K562 (cell line): Measurements from ENCODE around the gene PRR36. TPM values are rescaled to one million over a fixed set of nuclear protein-coding genes. Genes with fewer than 3 reads are reported as not detected.

Experiments used
- CREB1 ChIP-seq, 2 experiments: sonication (generic) in 1 of 2; formaldehyde crosslinking in 1 of 2; IDR thresholded peaks; 2 replicates each; pipeline versions ENCODE4 v1.6.1 to v1.8.0; 2012 to 2022; ENCODE audit warnings: inconsistent platforms in 1 of 2, mild to moderate bottlenecking in 1 of 2, missing genetic modification reagents in 1 of 2, moderate library complexity in 1 of 2
- E2F1 ChIP-seq: sonication (generic); formaldehyde crosslinking; IDR thresholded peaks from 2 replicates; pipeline ENCODE4 v1.8.1; 2023; ENCODE audit warnings: mild to moderate bottlenecking, missing genetic modification reagents, moderate library complexity
- FOXA3 ChIP-seq, 2 experiments: fragments of 450-650 bp in 1 of 2; sonication (generic) in 1 of 2; formaldehyde crosslinking; IDR thresholded peaks in 1 of 2; conservative IDR thresholded peaks in 1 of 2; 2 replicates each; pipeline versions ENCODE4 v1.4.0 to v1.8.0; 2020 to 2022; ENCODE audit warnings: mild to moderate bottlenecking in 2 of 2, missing genetic modification reagents in 1 of 2
- HBP1 ChIP-seq: fragments of 450-650 bp; formaldehyde crosslinking; IDR thresholded peaks from 2 replicates; pipeline ENCODE4 v1.4.0; 2022; ENCODE audit warnings: missing genetic modification characterization
- HNRNPL ChIP-seq: fragments of 200-400 bp; formaldehyde crosslinking; IDR thresholded peaks from 2 replicates; pipeline ENCODE4 v1.6.1; 2017; ENCODE audit warnings: low read depth, mild to moderate bottlenecking, low read length
- ILK ChIP-seq: fragments of 450-650 bp; IDR thresholded peaks from 2 replicates; pipeline ENCODE4 v1.6.1; 2016; ENCODE audit warnings: missing genetic modification characterization, low read depth, mild to moderate bottlenecking, missing compliant biosample characterization, moderate library complexity, borderline replicate concordance
- RCOR1 ChIP-seq, 2 experiments: IDR thresholded peaks; 2 replicates each; pipeline ENCODE4 v1.6.1; 2012; ENCODE audit warnings: low read depth in 2 of 2, low read length in 2 of 2, borderline replicate concordance in 1 of 2, improper control_type of control experiment in 1 of 2
- TAF9B ChIP-seq: fragments of 450-650 bp; IDR thresholded peaks from 2 replicates; pipeline ENCODE4 v1.6.1; 2018; ENCODE audit warnings: mild to moderate bottlenecking; ENCODE audit not compliant: partially characterized antibody
- XRCC5 ChIP-seq: fragments of 200-400 bp; formaldehyde crosslinking; IDR thresholded peaks from 2 replicates; pipeline ENCODE4 v1.6.1; 2017; ENCODE audit warnings: low read depth, mild to moderate bottlenecking, low read length
- ZNF318 ChIP-seq, 2 experiments: fragments of 450-650 bp; IDR thresholded peaks; 2 replicates each; pipeline ENCODE4 v1.6.1; 2016; ENCODE audit warnings: mild to moderate bottlenecking in 2 of 2, borderline replicate concordance in 1 of 2, low read depth in 1 of 2, moderate library complexity in 1 of 2
- ZNF639 ChIP-seq, 2 experiments: fragments of 200-800 bp in 1 of 2; sonication (Bioruptor generic) in 1 of 2; sonication (generic) in 1 of 2; formaldehyde crosslinking in 1 of 2; IDR thresholded peaks in 1 of 2; conservative IDR thresholded peaks in 1 of 2; 2 replicates each; pipeline versions ENCODE4 v1.5.0 to v1.6.1; 2016 to 2020; ENCODE audit warnings: missing compliant biosample characterization in 1 of 2, missing genetic modification characterization in 1 of 2, missing genetic modification reagents in 1 of 2
- polyA plus RNA-seq, 8 experiments: library from polyadenylated mRNA; depleted of rRNA in 4 of 8; stranded (reverse) in 5 of 8; unstranded in 3 of 8; fragments of >200 nt; fragmentation: Nextera tagmentation in 2 of 8; fragmentation: Illumina TruSeq in 1 of 8; extraction: Ambion mirVana in 2 of 8; extraction: Trizol in 1 of 8; gene quantifications; 2 replicates each; pipeline versions ENCODE4 v1.2.1 to v1.2.3, GENCODE V29; 2011 to 2014; ENCODE audit warnings: inconsistent platforms in 1 of 8, missing spikeins in 1 of 8
- total RNA-seq, 7 experiments: library from RNA; depleted of rRNA in 6 of 7; stranded (reverse); fragments of >200 nt in 6 of 7; fragmentation: Illumina TruSeq in 2 of 7; extraction: Trizol in 2 of 7; gene quantifications; 2 replicates each; pipeline versions ENCODE4 v1.2.1 to v1.2.3, GENCODE V29; 2011 to 2021; ENCODE audit warnings: low replicate concordance in 1 of 7

The PRR36 gene
- total and polyA plus RNA-seq, 9 of the 15 experiments (the other 6 are each of a cell fraction or from before 2014, with no cell fraction given): 0.05 to 0.42 (median 0.06) TPM; not detected in 6

GRCh38 chr19:7919610-7920518 is 45.7 kb upstream of the PRR36 start, which contains the start of gene SNAPC2 (continued):
- TF ChIP-seq ZNF318 (IDR thresholded peaks at IDR 0.05; ENCODE audit: borderline replicate concordance in 1 of 2, low read depth in 1 of 2) (no peak), HBP1 (CRISPR knock-in tag) (no peak), XRCC5 (no peak), E2F1 (peak; percentile 57; the same call in 1 of the 2 replicates), TAF9B (no peak), ZNF639 (CRISPR knock-in tag; conservative IDR thresholded peaks at IDR 0.05 in 1 of 2, IDR thresholded peaks at IDR 0.05 in 1 of 2) (peak in 1 of 2 experiments; percentile 97; a peak in 2 of 4 replicates), FOXA3 (CRISPR knock-in tag; conservative IDR thresholded peaks at IDR 0.05 in 1 of 2, IDR thresholded peaks at IDR 0.05 in 1 of 2) (peak in 1 of 2 experiments; percentile 18; a peak in 1 of 4 replicates), HNRNPL (no peak), ILK (tag) (no peak), CREB1 (IDR thresholded peaks at IDR 0.05) (peak; percentile 47), CREB1 (CRISPR knock-in tag; IDR thresholded peaks at IDR 0.05) (peak; percentile 49; the same call in 1 of the 2 replicates), RCOR1 (IDR thresholded peaks at IDR 0.05; ENCODE audit: borderline replicate concordance in 1 of 2, low read depth in 2 of 2, low read length in 2 of 2) (0 out of 4 replicates have a peak, but pooled peaks of 1 of the 2 experiments have one; percentile 11)
